Upper lobe of right lung (tissue), 1 donor: Measurements from ENCODE around the gene SYT5. TPM values are rescaled to one million over a fixed set of nuclear protein-coding genes. Genes with fewer than 3 reads are reported as not detected.
A peak's percentile ranks its signal among the peaks of the same experiment; 100 is the strongest.
"Not testable (repeated sequence)": the region's sequence is repeated elsewhere in the genome, so short reads cannot be mapped to it uniquely, and the experiment has no call there.

Experiments used
- ATAC-seq: fragments of 200-7000 bp; cut with Tn5 transposase; one replicate; pipeline ENCODE4 v1.9.1; 2020; ENCODE audit warnings: mild to moderate bottlenecking, moderate library complexity
- DNase-seq: peaks from one replicate; pipeline ENCODE4 v3.0.0-alpha.2; 2020
- H3K27ac ChIP-seq: fragments of 200-600 bp; one replicate; pipeline ENCODE4 v1.8.0; 2022
- H3K27me3 ChIP-seq: fragments of 200-600 bp; one replicate; pipeline ENCODE4 v1.8.0; 2022; ENCODE audit warnings: mild to moderate bottlenecking
- H3K36me3 ChIP-seq: fragments of 200-600 bp; one replicate; pipeline ENCODE4 v1.8.0; 2022
- H3K4me1 ChIP-seq: fragments of 200-600 bp; one replicate; pipeline ENCODE4 v1.8.0; 2022
- H3K4me3 ChIP-seq: fragments of 200-600 bp; one replicate; pipeline ENCODE4 v1.8.0; 2022; ENCODE audit warnings: mild to moderate bottlenecking
- H3K9me3 ChIP-seq: fragments of 200-600 bp; one replicate; pipeline ENCODE4 v1.8.0; 2022
- CTCF ChIP-seq: fragments of 200-600 bp; IDR thresholded peaks from one replicate; pipeline ENCODE4 v1.8.0; 2022; ENCODE audit warnings: antibody characterized with exemption
- intact Hi-C: fragments of 100-400 bp; cut with DNase I; formaldehyde crosslinking; loops from one replicate; pipeline ENCODE4 v1.11.0; 2022
- total RNA-seq: library from RNA; stranded (reverse); fragmentation: NEBNext Ultra II Directional; extraction: Animal tissue kit (Norgen Biotek cat#: 25700); gene quantifications from one replicate; pipeline ENCODE4 v1.2.1, GENCODE V29; 2021
- donor health status: DM: no; HTN: yes; CAD: no; lungs with severe emphysema.

The SYT5 gene
- total RNA-seq, 1 donor from 2014 or later, result not detected

- Histone ChIP-seq H3K4me1 (peaks cover 12% of the 10 kb centered on the region), H3K27me3 (no peaks in the 10 kb centered on the region), H3K27ac (no peak overlapping the region), H3K4me3 (no peak overlapping the region), H3K9me3 (no peaks in the 10 kb centered on the region), H3K36me3 (no peaks in the 10 kb centered on the region)
- peak; percentile 24 for TF ChIP-seq CTCF
- DNase-seq (no peak), ATAC-seq (peak; percentile 50)
- intact Hi-C loops, result no loop called here
These were observed 32.4 kb upstream of the SYT5 start for GRCh38 chr19:55212447-55212846.

- H3K27me3 ChIP-seq, result no peaks in the 10 kb centered on the region
- H3K4me1 ChIP-seq, result peaks cover 5% of the 10 kb centered on the region
- ATAC-seq, result peak; percentile 4
- TF ChIP-seq CTCF, result no peak
- H3K9me3 ChIP-seq, result no peaks in the 10 kb centered on the region
- H3K4me3 ChIP-seq, result no peak overlapping the region
- intact Hi-C loops, result no loop called here
- no peak for DNase-seq
- H3K27ac ChIP-seq, result no peak overlapping the region
- H3K36me3 ChIP-seq, result no peaks in the 10 kb centered on the region
These were observed 29.8 kb upstream of the SYT5 start for GRCh38 chr19:55209693-55210472.

- intact Hi-C loops, result no loop called here
- TF ChIP-seq CTCF, result no peak
- Histone ChIP-seq H3K9me3 (no peaks in the 10 kb centered on the region), H3K36me3 (no peaks in the 10 kb centered on the region), H3K27me3 (no peaks in the 10 kb centered on the region), H3K27ac (no peak within 1 kb of the TSS), H3K4me3 (no peak within 1 kb of the TSS), H3K4me1 (peaks cover 5% of the 10 kb centered on the region)
- DNase-seq, result no peak
- peak; percentile 15 for ATAC-seq
These were observed 29.0 kb upstream of the SYT5 start, which contains the start of gene PTPRH for GRCh38 chr19:55208880-55209692. Gene PTPRH (minus strand): TSS chr19:55209501. CDS start chr19:55209433, 68 bp downstream.

GRCh38 chr19:55206664-55207500, 26.8 kb upstream of the SYT5 start:
- no peaks in the 10 kb centered on the region for H3K9me3 ChIP-seq
- peak; percentile 79 for DNase-seq
- no peak overlapping the region for H3K27ac ChIP-seq
- no peak for TF ChIP-seq CTCF
- H3K27me3 ChIP-seq, result no peaks in the 10 kb centered on the region
- H3K4me1 ChIP-seq, result peaks cover 5% of the 10 kb centered on the region
- intact Hi-C loops, result no loop called here
- ATAC-seq, result peak; percentile 90
- H3K36me3 ChIP-seq, result no peaks in the 10 kb centered on the region
- H3K4me3 ChIP-seq, result no peak overlapping the region

GRCh38 chr19:55202199-55202598, 22.1 kb upstream of the SYT5 start:
- H3K4me3 ChIP-seq, H3K9me3 ChIP-seq, H3K27ac ChIP-seq, H3K27me3 ChIP-seq, DNase-seq, H3K4me1 ChIP-seq, intact Hi-C loops, H3K36me3 ChIP-seq: not testable (repeated sequence)
- peak; percentile 27 for ATAC-seq
